Measurements from ENCODE around the gene SERPIND1.
"Not testable (repeated sequence)": the region's sequence is repeated elsewhere in the genome, so short reads cannot be mapped to it uniquely, and the experiment has no call there.

SERPIND1 gene, protein sequence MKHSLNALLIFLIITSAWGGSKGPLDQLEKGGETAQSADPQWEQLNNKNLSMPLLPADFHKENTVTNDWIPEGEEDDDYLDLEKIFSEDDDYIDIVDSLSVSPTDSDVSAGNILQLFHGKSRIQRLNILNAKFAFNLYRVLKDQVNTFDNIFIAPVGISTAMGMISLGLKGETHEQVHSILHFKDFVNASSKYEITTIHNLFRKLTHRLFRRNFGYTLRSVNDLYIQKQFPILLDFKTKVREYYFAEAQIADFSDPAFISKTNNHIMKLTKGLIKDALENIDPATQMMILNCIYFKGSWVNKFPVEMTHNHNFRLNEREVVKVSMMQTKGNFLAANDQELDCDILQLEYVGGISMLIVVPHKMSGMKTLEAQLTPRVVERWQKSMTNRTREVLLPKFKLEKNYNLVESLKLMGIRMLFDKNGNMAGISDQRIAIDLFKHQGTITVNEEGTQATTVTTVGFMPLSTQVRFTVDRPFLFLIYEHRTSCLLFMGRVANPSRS

DNA sequence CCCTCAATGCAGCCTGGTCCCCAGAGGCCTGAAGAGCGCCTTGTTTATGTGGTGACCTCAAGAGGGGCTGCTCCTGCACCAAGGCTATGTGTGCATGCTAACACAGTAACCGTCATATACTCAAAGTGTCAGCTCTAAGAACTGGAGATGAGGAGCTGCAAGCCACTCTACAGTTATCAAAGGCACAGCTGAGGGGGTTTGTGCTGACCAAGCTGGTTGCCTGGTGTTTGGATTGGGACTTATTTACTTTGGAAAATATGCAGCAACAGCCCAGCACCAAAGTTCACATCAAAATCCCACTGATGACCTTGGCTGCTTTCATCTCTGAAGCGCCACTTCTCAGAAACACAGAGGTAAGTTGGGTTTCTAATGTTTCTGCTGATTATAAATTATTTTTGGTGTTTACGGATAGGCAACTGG lies at the start of gene SERPIND1:
Gene SERPIND1, plus strand, starts transcription at position 321 of the 420 bp plus-strand sequence. CDS start 5,200 bp downstream, outside the sequence.
- DNase-seq: no peak

DNA sequence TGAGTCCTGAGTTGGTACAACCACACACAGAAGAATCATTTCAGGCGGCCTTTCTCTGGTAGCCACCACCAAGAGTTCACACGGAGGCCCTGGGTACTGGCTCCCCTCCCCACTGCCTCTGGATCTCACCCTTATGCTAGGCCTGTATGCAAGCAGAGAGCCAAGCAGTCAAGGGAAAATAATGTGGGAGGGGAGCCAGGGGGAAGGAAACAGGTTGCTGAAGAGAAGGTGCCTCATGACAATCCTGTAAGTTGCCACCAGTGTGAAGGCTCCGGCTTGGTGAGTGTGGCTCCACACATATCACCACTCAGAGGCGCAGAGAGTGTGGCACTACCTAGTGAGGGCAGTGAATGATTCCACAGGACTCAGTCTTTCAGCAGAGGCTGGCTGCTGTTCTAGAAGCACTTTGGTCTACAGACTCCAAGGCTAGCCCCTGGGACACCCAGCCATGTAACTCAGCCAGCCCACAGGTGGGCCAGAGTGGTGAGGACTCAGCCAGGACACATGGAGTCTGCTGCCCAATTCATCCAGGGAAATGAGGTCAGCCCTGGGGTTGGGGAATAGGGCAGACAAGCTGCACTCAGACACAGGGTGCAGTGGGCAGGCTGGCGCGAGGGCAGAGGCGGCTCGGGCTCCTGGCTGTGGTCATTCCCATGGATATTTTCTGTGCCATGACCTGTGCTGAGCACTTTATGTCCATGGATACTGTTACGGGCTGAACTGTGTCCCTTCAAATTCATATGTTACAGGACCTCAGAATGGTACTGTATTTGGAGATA lies 49.0 kb upstream of the SERPIND1 start:
- DNase-seq: no peak

DNA sequence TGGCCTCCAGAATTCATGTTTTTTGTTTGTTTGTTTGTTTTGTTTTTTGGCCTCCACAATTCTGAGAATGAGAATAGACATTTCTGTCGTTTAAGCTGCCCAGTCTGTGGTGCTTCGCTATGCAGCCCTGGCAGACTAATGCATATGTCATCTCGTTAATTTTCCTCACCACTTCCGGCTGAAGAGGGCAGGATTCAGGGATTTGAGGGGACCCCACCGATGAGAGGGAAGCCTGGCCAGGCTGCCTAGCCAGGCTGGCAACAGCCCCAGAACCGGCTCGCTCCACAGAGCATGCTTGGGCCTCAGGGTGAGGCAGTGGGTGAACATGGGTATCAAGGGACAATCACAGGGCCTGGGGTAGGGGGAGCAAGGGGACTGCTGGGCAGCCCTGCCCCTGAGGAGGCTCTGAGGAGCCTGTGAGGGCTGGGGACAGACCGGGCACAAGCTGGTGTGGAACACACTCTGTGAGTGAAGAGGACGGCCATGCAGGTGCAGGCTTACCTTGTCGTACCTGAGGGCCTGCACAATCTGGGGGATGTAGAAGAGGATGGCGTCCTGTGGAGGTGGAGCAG lies 47.8 kb upstream of the SERPIND1 start:
- DNase-seq: no peak

DNA sequence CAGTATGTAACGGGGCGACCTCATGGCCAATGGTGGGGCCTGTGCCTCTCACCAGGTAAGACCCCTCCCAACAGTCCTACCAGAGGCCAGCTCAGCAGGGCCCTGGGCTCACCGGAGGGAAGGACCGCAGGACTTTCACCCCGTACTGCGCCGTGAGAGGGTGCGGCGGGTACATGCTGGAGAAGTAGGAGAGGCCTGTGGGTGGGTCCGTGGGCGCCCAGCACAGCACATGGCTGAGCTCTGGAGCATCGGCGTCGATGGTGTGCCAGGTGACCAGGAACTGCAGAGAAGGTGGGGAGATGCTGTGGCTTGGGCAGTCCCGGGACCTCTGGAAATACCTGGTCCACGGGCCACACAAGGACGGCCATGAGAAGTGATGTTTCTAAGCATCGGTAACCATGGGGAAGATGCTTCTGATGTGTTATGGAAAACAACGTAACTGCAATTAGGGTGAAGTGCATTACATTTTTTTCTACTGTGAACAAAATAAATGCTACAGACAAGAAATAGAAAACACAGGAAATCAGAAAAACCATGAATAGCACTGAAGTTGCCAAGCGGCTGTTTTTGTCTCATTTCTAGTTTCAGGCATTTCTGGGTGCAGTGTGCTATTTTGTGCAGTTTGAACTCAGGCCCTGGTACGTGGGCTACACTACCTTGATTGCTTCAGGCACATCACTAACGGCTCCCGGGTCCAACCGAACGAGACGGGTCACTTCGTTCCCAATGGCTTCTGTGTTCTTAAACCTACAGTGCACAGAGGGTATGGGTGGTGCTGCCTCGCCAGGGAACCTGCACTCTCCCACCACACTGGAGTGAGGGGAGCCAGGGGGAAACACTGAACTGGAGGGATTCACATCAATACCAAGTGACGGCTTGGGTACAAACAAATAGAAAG lies 46.5 kb upstream of the SERPIND1 start:
- DNase-seq: no peak

DNA sequence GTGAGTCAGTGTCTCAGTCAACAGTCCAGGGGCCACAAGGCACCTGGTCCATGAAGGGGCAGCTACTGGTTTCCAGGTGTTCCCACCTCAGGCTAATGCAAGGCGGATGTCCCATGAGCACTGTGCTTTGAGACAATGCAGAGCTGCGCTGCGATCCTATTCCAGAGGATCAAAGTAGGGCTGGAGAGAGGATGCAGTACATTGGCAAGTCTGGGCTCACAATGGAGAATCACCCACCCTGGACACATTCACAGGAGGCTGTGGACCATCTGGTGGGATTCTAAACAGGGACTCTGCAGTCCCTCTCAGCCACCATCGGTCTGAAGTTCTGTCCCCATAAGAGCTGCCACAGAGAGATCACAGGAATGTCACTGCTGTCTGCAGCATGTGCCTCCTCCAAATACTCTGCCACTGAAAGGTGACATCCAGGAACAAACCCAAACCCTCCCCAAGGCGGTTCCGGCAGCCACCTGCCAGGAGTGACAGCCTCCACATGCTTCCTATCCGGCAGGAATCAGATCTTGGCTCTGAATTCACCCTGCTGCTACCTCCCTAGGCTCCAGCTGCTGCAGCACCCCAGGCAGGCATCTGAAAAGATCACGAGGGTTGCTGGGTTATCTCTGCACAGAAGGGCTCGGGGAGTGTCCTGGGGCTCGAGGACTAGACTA lies 45.3 kb upstream of the SERPIND1 start:
- no peak for DNase-seq

DNA sequence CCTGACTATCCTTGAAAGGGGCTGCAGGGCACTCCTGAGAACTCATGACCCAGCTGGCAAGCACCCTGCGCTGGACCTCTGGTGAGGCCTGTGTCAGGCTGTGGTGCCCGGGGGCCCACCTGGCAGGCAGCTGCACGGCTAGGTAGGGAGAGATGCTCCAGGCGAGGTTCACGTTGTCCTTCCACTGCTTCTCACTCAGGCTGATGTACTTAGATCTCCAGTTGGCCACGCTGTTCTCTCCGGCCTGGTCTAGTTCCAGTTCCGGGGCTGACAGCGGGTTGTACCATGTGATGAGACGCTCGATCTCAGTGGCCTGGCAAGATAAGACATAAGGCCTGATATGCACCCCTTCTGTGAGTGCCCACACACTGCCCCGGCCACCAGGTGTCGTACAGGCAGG lies 44.7 kb upstream of the SERPIND1 start:
- no peak for DNase-seq

DNA sequence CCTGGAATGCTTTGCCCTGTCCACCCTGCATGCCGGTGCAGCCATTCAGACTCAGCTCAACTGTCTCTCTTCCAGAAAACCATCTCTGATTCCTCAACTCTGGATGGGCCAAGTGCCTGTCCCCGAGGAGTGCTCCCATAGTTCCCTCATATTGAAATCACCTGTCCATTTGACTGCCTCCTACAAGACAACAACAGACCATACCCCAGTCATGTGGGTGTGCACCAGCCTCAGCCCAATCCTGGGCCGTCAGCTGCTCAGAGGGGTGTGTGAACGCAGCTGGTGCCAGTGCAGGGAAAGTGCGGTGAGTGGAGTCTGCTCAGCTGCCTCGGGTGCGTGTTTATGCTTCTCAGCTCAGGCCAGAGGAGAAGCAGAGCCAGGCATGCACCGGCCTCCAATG lies 41.5 kb upstream of the SERPIND1 start:
- not testable (repeated sequence) for DNase-seq

DNA sequence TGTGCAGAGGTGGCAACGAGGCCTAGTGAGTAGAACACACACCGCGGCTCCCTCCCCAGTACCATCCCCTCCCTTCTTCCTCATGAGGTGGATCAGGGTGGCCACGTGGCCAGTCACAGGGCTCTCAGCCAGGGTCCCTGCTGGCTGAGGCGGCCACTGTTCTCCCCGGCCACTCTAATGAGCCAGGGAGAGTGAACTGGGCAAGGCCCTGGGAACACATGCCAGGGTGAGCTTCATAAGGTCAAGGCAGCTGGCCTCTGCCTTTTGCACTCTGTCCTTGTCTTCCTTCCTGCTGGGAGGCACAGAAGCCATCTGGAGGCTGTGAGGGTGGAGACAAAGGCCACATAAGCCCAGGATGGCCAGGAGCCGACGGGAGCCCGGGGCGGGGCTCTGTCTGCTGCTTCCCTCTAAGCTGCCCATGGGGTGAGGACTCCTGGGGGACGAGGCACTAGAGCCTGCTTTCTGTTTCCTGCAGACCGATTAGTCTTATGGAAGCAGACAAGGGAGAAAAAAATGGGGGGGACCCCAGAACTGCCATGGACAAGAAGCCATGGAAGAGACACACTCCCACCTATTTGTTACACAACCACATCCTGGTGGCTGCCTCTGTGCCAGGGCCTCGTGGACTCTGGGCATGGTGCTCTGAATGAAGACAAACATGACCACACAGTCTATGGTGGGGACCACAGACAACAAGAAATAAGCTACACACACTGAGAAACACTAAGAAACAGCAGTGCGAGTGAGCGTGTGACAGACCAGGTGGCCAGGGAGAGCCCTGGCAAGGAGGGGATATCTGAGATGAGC lies 38.4 kb upstream of the SERPIND1 start:
- not testable (repeated sequence) for DNase-seq

DNA sequence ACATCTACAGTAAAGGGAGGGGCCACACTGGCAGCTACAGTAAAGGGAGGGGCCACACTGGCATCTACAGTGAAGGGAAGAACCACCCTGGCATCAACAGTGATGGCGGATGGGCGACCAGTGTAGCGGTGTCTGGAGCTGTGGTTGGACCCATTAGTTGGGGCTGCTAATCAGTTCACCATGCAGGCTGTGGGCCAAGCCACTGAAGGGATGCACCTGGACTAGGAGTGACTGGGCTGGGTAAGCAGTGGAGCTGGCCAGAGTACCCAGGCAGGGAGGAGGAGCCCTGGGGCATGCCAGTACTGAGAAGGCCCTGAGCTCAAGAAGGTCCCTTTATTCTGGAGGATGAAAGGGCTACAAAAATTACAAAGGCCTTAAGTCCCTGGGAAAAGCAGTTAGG lies 37.0 kb upstream of the SERPIND1 start:
- not testable (repeated sequence) for DNase-seq

DNA sequence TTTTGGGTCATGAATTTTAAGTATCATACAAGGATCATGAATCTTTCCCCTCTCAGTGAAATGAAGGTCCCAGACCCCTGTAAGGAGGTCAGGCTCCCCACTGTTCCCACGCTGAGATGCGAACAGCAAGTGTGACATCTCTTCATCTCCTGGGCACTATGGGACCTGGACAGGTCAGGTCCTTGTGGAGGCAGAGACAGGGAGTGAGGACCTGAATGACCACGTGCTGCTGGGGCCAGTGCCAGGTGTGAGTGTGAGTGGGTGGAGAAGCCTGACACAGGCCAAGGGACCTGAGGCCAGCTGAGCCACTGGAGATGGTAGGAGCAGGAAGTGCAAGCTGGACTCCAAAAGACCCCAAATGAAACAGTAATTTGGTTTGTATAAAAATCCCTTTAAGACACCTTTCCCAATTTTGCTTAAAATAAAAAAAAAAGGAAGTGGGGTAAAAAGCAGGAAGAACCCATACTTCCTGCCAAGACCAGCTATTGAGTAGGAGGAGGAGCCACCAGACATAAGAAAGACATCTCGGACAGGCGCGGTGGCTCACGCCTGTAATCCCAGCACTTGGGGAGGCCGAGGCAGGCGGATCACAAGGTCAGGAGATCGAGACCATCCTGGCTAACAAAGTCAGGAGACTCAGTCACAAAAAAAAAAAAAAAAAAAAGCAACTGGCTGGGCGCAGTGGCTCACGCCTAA lies 35.4 kb upstream of the SERPIND1 start:
- no peak for DNase-seq

DNA sequence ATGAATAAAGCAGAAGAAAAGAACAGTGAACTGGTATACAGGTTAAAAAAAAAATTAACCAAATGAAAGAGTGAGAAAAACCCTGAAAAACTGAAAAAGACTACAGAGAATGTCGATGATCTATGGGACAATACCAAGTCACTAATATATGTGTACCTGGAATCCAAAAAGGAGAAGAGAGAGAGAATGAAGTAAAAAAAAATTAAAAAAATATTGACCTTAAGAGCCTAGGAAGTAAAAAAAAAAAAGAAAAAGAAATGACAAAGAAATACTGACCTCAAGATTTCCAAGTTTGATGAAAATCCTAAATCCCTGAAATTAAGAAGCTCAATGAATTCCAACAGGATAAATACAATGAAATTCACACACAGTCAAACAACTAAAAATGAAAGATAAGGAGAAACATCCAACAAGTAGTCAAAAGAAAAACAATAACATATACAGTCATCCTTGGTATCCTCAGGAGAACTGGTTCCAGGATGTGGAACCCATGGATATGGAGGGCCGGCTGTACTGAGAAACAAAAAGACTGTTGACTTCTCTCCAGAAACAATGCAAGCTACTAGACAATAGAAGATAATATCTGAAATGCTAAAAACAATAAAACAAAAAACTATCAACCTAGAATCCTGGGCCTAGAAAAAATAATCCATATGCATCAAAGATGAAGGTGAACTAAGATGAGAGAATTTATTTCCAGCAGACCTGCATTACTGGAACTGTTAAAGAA lies 33.5 kb upstream of the SERPIND1 start:
- no peak for DNase-seq

DNA sequence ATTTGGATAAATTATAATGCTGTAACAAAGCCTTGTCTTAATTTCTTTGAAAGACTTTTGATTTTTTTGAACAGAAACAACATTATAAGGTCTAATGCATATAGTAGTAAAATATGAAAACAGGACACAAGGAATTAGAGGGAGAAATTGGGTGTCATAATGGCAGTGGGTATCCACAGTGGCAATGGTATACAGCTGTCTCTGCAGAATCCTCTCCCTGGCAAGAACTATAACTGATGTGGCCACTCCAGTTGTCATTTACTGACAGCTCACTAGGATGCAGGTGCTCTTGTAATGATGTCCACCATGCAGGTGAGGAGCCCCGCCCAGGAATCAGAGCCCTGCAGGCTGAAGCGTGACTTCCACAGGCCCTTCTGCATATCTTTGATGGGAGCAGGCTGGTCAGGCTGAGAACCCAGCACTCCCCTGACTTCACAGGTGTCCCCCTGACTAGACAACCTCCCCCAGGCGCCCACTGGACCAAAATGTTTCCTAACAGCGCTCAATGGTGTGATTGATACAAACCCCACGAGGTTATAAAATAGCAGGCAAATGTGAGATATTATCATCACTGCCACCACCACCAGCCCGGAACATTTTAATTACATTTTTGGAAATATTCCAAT lies 32.8 kb upstream of the SERPIND1 start:
- DNase-seq: no peak

DNA sequence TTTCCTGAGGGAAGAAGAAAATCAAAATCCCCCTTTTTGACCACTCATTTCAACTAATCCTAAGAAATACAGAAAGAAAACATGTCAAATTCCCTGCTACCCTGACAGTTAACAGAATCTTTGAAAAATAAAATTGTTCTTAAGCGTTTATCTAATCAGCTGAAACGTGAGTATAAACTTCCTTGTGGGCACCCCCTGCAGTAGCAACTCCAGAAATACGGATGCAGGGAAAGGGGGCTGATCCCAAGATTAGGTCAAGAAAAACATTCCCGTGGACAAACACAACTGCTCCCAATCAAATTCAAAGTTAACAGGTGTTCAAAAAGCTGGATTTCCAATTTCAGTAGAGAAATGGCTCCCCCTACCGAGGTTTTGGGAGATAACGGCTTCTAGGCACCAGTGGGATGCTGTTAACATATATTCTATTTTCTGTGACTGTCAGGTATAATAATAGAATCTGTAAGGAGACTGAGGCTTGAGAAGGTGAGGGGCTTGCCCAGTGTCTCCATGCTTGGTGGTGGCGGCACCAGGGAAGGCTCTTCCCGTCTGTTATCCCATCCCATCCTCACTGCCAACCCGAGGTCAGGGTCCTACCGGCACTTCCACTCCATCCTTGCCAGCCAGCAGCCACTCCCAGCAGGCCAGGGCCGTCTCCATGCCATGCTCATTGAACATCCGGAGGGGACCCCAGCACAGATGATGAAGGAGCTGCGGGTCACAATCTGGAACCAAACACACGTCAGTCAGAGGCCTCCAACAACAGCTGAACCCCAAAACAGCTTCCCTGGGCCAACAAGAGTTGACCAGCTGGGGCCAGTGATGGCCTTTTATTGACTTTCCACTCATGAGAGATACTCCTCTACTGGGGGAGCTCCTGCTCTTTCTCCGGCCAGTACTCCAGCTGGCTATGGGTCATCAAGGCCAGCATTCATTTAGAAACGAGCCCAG lies 32.0 kb upstream of the SERPIND1 start:
- peak; percentile 20 for DNase-seq

DNA sequence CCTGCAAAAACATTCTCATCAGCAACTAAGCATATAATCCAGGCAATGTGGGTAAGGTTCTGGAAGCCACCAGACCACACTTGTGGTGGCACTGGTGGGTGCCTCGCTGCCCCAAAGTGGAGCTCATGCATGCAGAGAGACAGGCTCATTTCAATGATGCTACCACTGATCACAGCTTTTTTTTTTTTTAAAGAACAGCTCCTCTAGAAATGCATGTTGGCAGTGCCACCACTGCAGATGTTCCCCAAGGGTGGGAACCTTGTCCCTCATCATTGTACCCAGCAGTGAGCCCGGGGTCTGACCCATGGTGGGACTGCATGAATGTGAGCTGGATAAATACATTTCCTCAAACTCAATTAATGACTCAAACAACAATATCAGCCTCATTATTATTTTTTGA lies 31.1 kb upstream of the SERPIND1 start:
- no peak for DNase-seq

DNA sequence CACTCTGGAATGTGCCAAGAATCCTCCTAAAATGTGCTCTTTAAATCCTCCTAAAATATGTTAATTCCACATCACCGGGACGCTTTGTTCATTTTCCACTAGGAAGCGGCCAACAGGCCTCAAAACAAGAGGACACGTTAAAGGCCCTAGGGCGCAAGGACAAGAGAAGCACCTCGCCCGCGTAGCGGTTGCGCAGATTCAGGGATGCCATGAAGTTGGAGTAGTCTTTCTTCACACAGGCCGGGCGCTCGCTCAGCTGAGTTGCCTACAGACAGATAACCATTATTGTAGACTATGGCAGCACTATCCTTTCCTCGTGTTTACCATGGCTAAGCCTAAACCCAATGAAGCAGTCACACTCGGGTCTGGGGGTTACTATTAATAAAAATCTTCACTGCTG lies 29.5 kb upstream of the SERPIND1 start:
- no peak for DNase-seq

DNA sequence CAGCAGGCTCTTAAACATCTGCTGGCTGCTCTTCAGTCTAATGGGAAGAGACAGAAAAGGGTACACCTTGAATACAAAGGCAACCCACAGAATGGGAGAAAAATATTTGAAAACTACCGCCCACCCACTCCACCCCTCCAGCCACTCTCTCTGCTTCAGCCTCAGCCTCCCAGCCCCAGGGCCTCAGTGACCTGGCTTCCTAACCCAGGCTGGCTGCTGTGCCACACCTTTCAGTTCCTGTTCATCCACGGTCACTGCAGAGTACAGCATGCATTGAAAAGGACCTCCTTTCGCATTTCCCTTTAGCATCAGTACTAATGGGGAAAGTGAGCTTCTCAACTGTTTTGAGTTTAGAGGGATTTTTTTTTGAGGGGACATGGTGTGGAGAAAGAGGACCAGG lies 28.8 kb upstream of the SERPIND1 start:
- no peak for DNase-seq

DNA sequence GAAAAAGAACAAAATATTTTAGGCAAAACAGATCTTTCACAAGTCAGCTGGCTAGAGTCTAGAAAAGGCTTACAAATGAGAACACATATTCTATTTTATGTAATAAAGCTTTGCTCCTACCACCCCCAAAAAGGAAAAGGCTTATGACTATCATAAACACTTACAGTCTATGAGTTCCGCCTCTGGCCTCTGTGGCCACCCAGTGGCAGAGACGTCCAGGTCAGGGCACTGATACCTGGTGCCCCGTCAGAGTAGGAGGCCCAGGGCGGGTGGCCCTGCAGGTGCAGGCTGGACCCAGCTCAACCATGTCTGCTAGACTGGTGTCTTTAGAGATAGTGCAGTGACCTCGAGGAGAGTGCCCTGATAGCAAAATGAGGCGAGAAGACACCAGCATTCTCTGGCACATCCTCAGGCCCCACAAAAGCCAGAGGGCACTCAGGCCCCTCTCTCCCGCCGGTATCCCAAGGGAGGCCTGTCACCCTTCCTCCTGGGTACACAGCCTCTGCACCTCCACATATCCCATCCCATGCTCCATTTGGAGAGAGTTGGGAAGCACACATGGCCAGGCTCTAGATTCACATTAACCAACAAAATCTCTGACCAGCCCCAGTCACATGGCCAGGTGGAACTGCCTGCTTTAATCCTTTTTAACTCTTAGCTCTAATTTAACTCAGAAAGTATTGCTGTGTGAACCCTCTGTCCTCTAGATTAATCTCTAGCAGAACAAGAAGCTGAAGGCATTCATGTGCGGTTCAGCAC lies 27.3 kb upstream of the SERPIND1 start:
- no peak for DNase-seq
